ENCODE results near the gene CDHR3. TPM values are rescaled to one million over a fixed set of nuclear protein-coding genes. Genes with fewer than 3 reads are reported as not detected.

The CDHR3 gene
- total and polyA plus RNA-seq, 2 of the 8 experiments (the other 6 are each of a cell fraction or from before 2014, with no cell fraction given) = 6.4 to 6.8 TPM

GRCh38 chr7:106052681-106053080 lies 89.6 kb downstream of the CDHR3 start:
- POLR2A ChIA-PET (ENCODE audit: partially characterized antibody) = no interaction called here
- H3K14ac ChIP-seq (ENCODE audit: insufficient read length) = no peak overlapping the region
- H3K4ac ChIP-seq (replicated peaks; ENCODE audit: insufficient read length, low read depth, low read length) = no peak overlapping the region
- no peaks in the 10 kb centered on the region for H3K23me2 ChIP-seq (ENCODE audit: low read depth, low read length)
- no peak overlapping the region for H2BK120ac ChIP-seq (replicated peaks; ENCODE audit: low read depth, low read length)
- H4K91ac ChIP-seq (replicated peaks; ENCODE audit: insufficient read length, low read length) = no peak overlapping the region
- no peak overlapping the region for H3K23ac ChIP-seq (ENCODE audit: insufficient read length)
- no peak overlapping the region for H2AK5ac ChIP-seq (ENCODE audit: low read depth, low read length)
- CTCF ChIA-PET (ENCODE audit: partially characterized antibody) = interaction anchor here (0.6 to 3.4 kb wide), 3 partner anchors 11 to 679 kb away, joined by 3 to 34 read pairs (median 13); no protein-coding TSS in a partner anchor
- TF ChIP-seq SUZ12 (IDR thresholded peaks at IDR 0.05; ENCODE audit: low read length) (no peak), SIN3A (conservative IDR thresholded peaks at IDR 0.05 in 1 of 2, IDR thresholded peaks at IDR 0.05 in 1 of 2; ENCODE audit: low read depth in 1 of 2, low read length in 2 of 2) (no peak), RXRA (IDR thresholded peaks at IDR 0.05; ENCODE audit: insufficient read depth, low read depth, low read length) (no peak)
- H2BK12ac ChIP-seq (ENCODE audit: low read depth, low read length) = no peak overlapping the region
- no peak overlapping the region for H3K4me2 ChIP-seq (ENCODE audit: insufficient read depth in 1 of 2, low read depth in 2 of 2, low read length in 2 of 2)
- H3K9ac ChIP-seq (replicated peaks in 1 of 4; ENCODE audit: extremely low read depth in 1 of 4, low read depth in 3 of 4, low read length in 3 of 4) = no peak overlapping the region
- no peak overlapping the region for H2BK20ac ChIP-seq (ENCODE audit: low read length)
- H3K36me3 ChIP-seq (ENCODE audit: control insufficient read depth in 2 of 4, insufficient read depth in 4 of 4, low read length in 3 of 4) = no peaks in the 10 kb centered on the region
- no peaks in the 10 kb centered on the region for H3K27me3 ChIP-seq (replicated peaks in 1 of 4; ENCODE audit: control insufficient read depth in 3 of 4, extremely low read depth in 1 of 4, insufficient read depth in 3 of 4, low read length in 3 of 4)
- no peak for DNase-seq (ENCODE audit: low read depth in 1 of 2, low spot score in 2 of 2)
- FAIRE-seq = no peak
- no peak overlapping the region for H3K18ac ChIP-seq (ENCODE audit: extremely low read depth, low read length)
- no peaks in the 10 kb centered on the region for H3K79me2 ChIP-seq (ENCODE audit: control insufficient read depth in 1 of 2, insufficient read depth in 2 of 2, low read length in 2 of 2)
- no peak overlapping the region for H2BK15ac ChIP-seq (ENCODE audit: low read length)
- no peak overlapping the region for H4K5ac ChIP-seq (ENCODE audit: insufficient read length, low read depth, low read length)
- H2BK5ac ChIP-seq (ENCODE audit: low read depth, low read length) = no peak overlapping the region
- no peaks in the 10 kb centered on the region for H4K20me1 ChIP-seq (replicated peaks in 1 of 2; ENCODE audit: control insufficient read depth in 1 of 2, insufficient read depth in 2 of 2, low read length in 2 of 2)
- no peak overlapping the region for H3K56ac ChIP-seq (replicated peaks; ENCODE audit: insufficient read length, low read depth, low read length)
- peaks cover 0 to 8% (median under 1%) of the 10 kb centered on the region in 4 experiments; a peak in 3 of 7 replicates for H3K4me1 ChIP-seq (replicated peaks in 1 of 4; ENCODE audit: control insufficient read depth in 3 of 4, insufficient read depth in 4 of 4, low read length in 3 of 4)
- H3K27ac ChIP-seq (ENCODE audit: low read depth, low read length) = no peak overlapping the region
- WGBS, 2 experiments (ENCODE audit: extremely low coverage in 1 of 2, insufficient coverage in 1 of 2, insufficient read length in 1 of 2, insufficient replicate concordance in 2 of 2, low coverage in 1 of 2, low lambda C conversion rate in 2 of 2, missing lambda C conversion rate in 1 of 2) = 78% methylated on average over 2 of the region's 2 CpGs; no CpG with 5 or more reads in 1 of the 2 experiments
- no peaks in the 10 kb centered on the region for H3K79me1 ChIP-seq (ENCODE audit: low read depth, low read length)
- H2AFZ ChIP-seq (ENCODE audit: low read length) = no peak overlapping the region
- H3K4me3 ChIP-seq (ENCODE audit: extremely low read depth in 1 of 4, insufficient read depth in 2 of 4, low read depth in 3 of 4, low read length in 4 of 4) = no peak overlapping the region
- no peak overlapping the region for H4K8ac ChIP-seq (ENCODE audit: extremely low read depth, insufficient read depth, low read length)
- no peaks in the 10 kb centered on the region for H3K9me3 ChIP-seq (ENCODE audit: insufficient read depth in 2 of 2, low read depth in 1 of 2, low read length in 1 of 2)
